Fibroblast of skin of abdomen (primary cell): Measurements from ENCODE around the gene KCNH2.

ENCODE experiments used
- DNase-seq: peaks from one replicate; pipeline ENCODE4 v3.0.0-alpha.2; 2013

KCNH2 gene

GRCh38 chr7:150947761-150948651 lies 30.1 kb downstream of the KCNH2 start:
- no peak for DNase-seq

- DNase-seq, result no peak
Observed at GRCh38 chr7:150947241-150947745, 30.8 kb downstream of the KCNH2 start.

- DNase-seq, result no peak
Observed at GRCh38 chr7:150946421-150947240, 31.5 kb downstream of the KCNH2 start.

GRCh38 chr7:150945853-150946420 lies 32.2 kb downstream of the KCNH2 start:
- DNase-seq, result no peak

GRCh38 chr7:150945171-150945852 lies 32.8 kb downstream of the KCNH2 start:
- no peak for DNase-seq

GRCh38 chr7:150944066-150945042 lies 33.8 kb downstream of the KCNH2 start:
- no peak for DNase-seq

- DNase-seq, result no peak
Observed at GRCh38 chr7:150943453-150943814, 34.7 kb downstream of the KCNH2 start.

GRCh38 chr7:150942591-150943452 lies 35.3 kb downstream of the KCNH2 start:
- DNase-seq, result no peak

- DNase-seq, result no peak
Observed at GRCh38 chr7:150942001-150942590, 36.0 kb downstream of the KCNH2 start.

GRCh38 chr7:150941351-150942000 lies 36.6 kb downstream of the KCNH2 start:
- no peak for DNase-seq

- DNase-seq, result no peak
Observed at GRCh38 chr7:150940431-150941102, 37.6 kb downstream of the KCNH2 start.

GRCh38 chr7:150939466-150939865 lies 38.7 kb downstream of the KCNH2 start:
- no peak for DNase-seq

- no peak for DNase-seq
Observed at GRCh38 chr7:150939052-150939451, 39.1 kb downstream of the KCNH2 start.

- DNase-seq, result no peak
Observed at GRCh38 chr7:150938566-150938965, 39.6 kb downstream of the KCNH2 start.

GRCh38 chr7:150937848-150938561 lies 40.1 kb downstream of the KCNH2 start:
- no peak for DNase-seq

- DNase-seq, result no peak
Observed at GRCh38 chr7:150936018-150936417, 42.1 kb downstream of the KCNH2 start.

- no peak for DNase-seq
Observed at GRCh38 chr7:150935149-150935548, 43.0 kb downstream of the KCNH2 start.
